Cardiac muscle cell (in vitro differentiated cells and primary cell): ENCODE results near the gene DNLZ. TPM values are rescaled to one million over a fixed set of nuclear protein-coding genes. Genes with fewer than 3 reads are reported as not detected.

Experiments
- DNase-seq, 2 donors: peaks; one replicate each; pipeline versions ENCODE4 v3.0.0 to v3.0.0-alpha.2; 2010 to 2017; ENCODE audit warnings: low read depth in 1 of 2, low spot score in 1 of 2
- H3K27ac ChIP-seq: fragments of 200-600 bp; sonication (generic); 2 replicates; pipeline ENCODE4 v1.5.1; 2016
- H3K27me3 ChIP-seq: fragments of 200-600 bp; sonication (generic); 2 replicates; pipeline ENCODE4 v1.6.0; 2016; ENCODE audit warnings: control low read depth
- H3K36me3 ChIP-seq: fragments of 200-600 bp; sonication (generic); 2 replicates; pipeline ENCODE4 v1.5.1; 2016; ENCODE audit warnings: control low read depth
- H3K4me1 ChIP-seq: fragments of 200-600 bp; sonication (generic); 2 replicates; pipeline ENCODE4 v1.8.1; 2017; ENCODE audit warnings: low read depth, mild to moderate bottlenecking, mixed run types
- H3K4me3 ChIP-seq: fragments of 200-600 bp; sonication (generic); 2 replicates; pipeline ENCODE4 v1.5.1; 2016; ENCODE audit warnings: mild to moderate bottlenecking
- H3K9me3 ChIP-seq: fragments of 200-600 bp; sonication (generic); 2 replicates; pipeline ENCODE4 v1.5.1; 2017; ENCODE audit warnings: low read depth, mild to moderate bottlenecking, control low read depth
- polyA plus RNA-seq: library from polyadenylated mRNA; unstranded; fragments of >200 nt; fragmentation: Nextera tagmentation; extraction: Ambion mirVana; gene quantifications from 2 replicates; pipeline ENCODE4 v1.2.1, GENCODE V29; 2016
- total RNA-seq: library from RNA; depleted of rRNA; stranded (reverse); fragments of >200 nt; gene quantifications from 2 replicates; pipeline ENCODE4 v1.2.3, GENCODE V29; 2016
- TF ChIP-seq, protein P1 (sequence below): IDR thresholded peaks from 2 replicates; pipeline ENCODE4 v1.5.1; 2012; ENCODE audit warnings: low read depth, mild to moderate bottlenecking, low read length

Gene DNLZ
- total and polyA plus RNA-seq, 2 experiments from 2014 or later = 28.0 to 48.2 TPM

DNA sequence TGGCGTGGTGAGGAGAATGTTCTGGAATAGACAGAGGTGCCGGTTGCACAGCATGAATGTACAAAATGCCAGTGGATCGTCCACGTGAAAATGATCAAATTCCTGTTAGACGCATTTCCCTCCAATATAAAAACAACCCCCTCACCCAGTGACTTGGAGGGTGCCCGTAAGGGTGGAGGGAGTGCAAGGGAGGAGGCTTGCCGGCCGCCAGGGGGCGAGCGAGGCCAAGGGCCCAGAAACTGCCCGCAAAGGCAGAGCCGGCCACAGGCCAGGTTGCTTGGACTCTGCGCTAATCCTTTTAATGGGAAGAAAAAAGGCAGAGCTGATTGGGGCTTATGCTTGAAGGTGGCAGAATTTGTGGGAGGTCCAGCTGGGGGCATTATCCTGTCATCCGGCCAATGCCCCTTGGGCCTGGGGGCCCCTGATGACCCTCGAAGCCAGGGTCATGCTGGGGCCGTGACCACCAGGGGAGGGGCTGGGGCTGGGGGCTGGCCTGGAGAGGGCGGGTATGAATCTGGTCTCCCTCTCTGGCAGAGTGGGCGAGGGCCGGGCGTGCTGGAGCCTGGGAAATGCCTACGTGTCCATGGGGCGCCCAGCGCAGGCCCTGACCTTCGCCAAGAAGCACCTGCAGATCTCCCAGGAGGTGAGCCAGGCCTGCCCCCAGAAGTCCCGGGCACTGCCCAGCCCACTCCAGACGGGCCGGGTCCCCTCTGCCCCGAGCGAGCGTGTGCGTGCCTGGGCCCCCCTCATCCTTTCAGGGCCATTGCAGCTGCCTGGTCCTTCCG, 24.2 kb downstream of the DNLZ start:
- Histone ChIP-seq H3K9me3 (no peaks in the 10 kb centered on the region), H3K27ac (peak overlapping the region; percentile 52), H3K36me3 (peaks cover 6% of the 10 kb centered on the region), H3K4me3 (no peak overlapping the region), H3K4me1 (peaks cover 9% of the 10 kb centered on the region), H3K27me3 (no peaks in the 10 kb centered on the region)
- TF ChIP-seq, protein P1, sequence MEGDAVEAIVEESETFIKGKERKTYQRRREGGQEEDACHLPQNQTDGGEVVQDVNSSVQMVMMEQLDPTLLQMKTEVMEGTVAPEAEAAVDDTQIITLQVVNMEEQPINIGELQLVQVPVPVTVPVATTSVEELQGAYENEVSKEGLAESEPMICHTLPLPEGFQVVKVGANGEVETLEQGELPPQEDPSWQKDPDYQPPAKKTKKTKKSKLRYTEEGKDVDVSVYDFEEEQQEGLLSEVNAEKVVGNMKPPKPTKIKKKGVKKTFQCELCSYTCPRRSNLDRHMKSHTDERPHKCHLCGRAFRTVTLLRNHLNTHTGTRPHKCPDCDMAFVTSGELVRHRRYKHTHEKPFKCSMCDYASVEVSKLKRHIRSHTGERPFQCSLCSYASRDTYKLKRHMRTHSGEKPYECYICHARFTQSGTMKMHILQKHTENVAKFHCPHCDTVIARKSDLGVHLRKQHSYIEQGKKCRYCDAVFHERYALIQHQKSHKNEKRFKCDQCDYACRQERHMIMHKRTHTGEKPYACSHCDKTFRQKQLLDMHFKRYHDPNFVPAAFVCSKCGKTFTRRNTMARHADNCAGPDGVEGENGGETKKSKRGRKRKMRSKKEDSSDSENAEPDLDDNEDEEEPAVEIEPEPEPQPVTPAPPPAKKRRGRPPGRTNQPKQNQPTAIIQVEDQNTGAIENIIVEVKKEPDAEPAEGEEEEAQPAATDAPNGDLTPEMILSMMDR = peak; percentile 89
- DNase-seq = peak; percentile 70 to 84

DNA sequence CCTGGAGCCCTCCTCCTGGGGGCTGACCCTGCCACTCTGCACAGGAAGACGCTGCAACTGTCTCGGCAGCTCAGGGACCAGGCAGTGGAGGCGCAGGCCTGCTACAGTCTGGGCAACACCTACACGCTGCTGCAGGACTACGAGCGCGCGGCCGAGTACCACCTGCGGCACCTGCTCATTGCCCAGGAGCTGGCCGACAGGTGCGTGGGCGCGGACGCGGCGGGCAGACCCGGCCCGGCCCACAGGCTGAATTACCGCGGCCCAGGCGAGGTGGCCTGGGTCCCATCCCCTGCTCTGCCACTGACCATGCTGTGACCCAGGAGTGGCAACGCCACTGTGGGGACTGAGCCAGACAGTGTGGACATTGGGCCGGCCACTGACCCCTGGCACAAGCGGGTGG, 25.0 kb downstream of the DNLZ start:
- TF ChIP-seq, protein P1 = no peak
- H3K4me1 ChIP-seq = peaks cover 9% of the 10 kb centered on the region
- H3K27me3 ChIP-seq = no peaks in the 10 kb centered on the region
- no peak for DNase-seq
- no peak overlapping the region for H3K4me3 ChIP-seq
- peaks cover 6% of the 10 kb centered on the region for H3K36me3 ChIP-seq
- H3K9me3 ChIP-seq = no peaks in the 10 kb centered on the region
- H3K27ac ChIP-seq = peak overlapping the region; percentile 52

DNA sequence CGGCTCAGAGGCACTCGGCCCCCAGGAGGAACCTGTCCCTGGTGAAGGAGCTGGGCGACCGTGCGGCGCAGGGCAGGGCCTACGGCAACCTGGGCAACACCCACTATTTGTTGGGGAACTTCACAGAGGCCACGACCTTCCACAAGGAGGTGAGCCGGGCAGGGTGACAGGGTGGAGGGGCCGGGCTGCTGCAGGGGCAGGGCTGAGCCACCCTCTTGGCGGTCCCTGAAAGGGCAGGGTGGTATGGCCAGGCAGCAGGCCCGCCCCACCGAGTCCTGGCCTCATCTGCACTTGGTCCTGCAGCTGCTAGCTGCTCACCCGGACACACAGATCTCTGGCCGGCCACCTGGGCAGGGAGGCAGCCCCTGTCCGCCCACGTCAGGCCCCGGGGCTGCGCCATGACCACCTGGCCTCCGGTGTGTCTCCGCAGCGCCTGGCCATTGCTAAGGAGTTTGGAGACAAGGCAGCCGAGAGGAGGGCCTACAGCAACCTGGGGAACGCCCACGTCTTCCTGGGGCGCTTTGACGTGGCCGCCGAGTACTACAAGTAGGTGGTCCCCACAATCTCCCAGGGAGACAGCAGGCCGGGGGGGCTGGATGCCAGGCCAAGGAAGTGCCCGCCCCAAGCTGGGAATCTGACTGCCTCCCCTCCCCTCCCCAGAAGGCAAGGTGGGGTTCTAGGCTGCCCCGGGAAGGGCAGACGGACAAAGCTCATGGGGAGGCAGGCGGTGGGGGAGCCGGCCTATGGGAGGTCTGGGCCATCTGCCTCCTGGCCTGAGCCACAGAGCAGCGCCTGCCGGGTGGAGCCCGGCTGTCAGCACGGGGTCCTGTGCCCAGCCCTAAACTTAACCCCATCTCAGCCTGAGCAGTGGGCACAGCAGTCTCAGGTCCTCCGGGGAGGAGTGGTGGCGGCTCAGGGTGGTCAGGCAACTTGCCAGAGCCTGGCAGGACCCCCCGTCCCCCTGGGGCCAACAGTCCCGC, 25.8 kb downstream of the DNLZ start:
- TF ChIP-seq, protein P1 = no peak
- peaks cover 6% of the 10 kb centered on the region for H3K36me3 ChIP-seq

DNA sequence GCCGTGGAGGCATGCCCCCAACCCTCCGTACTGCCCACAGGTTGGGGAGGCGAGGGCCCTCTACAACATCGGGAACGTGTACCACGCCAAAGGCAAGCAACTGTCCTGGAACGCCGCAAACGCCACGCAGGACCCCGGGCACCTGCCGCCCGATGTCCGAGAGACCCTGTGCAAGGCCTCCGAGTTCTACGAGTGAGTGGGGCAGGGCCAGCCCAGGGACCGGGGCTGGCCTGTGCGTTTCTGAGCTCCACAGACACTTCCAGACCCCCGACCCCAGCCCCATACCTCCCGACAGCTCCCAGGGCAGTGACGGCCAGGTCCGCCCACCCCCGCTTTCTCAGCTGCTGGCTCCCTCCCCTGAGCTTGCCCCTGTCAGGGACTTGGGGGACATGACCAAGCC, 26.7 kb downstream of the DNLZ start:
- Histone ChIP-seq H3K4me1 (no peaks in the 10 kb centered on the region), H3K4me3 (no peak overlapping the region), H3K27ac (no peak overlapping the region), H3K9me3 (no peaks in the 10 kb centered on the region), H3K27me3 (no peaks in the 10 kb centered on the region), H3K36me3 (peaks cover 6% of the 10 kb centered on the region)
- TF ChIP-seq, protein P1 = no peak
- DNase-seq = no peak

More for the DNA sequence above, 25.8 kb downstream of the DNLZ start:
- Histone ChIP-seq H3K27me3 (no peaks in the 10 kb centered on the region), H3K4me1 (peaks cover 3% of the 10 kb centered on the region), H3K9me3 (no peaks in the 10 kb centered on the region), H3K27ac (no peak overlapping the region), H3K4me3 (no peak overlapping the region)
- DNase-seq = no peak

DNA sequence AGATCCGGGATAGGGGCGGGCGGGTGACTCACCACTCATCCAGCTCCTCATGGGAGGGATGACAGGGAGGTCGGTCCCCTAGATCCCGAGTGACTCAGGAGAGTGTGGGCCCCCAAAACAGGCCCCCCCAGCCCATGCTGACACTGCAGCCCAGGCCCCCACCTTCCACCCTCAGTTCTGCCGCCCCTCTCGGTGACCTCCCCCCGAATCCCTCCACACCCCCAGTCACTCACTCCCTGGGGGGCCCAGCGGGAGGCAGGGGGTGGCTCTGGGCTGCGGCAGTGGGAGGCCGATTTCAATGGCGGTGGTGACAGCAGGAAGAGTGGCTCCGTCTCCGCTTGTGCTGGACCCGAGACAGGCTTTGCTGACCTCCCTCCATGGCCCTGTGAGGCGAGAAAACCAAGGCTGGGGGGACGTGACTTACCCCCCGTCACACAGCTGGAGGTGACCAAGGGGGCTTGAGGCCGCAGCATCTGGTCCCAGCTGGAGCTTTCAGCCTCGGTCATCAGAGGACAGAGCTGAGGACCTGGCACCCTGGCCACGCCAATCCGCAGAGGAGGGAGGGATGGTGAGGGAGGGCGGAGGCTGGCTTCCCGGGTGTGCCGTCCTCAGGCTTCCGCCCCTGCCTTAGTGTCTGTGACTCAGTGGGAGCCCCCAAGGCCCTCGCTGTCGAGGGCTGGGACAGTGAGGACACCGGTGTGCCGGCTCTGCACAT, 27.2 kb downstream of the DNLZ start:
- Histone ChIP-seq H3K4me1 (no peaks in the 10 kb centered on the region), H3K9me3 (no peaks in the 10 kb centered on the region), H3K27ac (no peak overlapping the region), H3K27me3 (no peaks in the 10 kb centered on the region), H3K36me3 (peaks cover 6% of the 10 kb centered on the region), H3K4me3 (no peak overlapping the region)
- no peak for DNase-seq
- TF ChIP-seq, protein P1 = no peak
